Natural killer cell (primary cell): ENCODE measurements around the gene TTLL6. TPM values are rescaled to one million over a fixed set of nuclear protein-coding genes. Genes with fewer than 3 reads are reported as not detected.

ENCODE experiments used
- ATAC-seq, 3 donors: fragments of 150-1000 bp in 2 of 3; fragments of 200-7000 bp in 1 of 3; cut with Tn5 transposase; 1 replicate in 1 of 3; 2 replicates in 2 of 3; pipeline ENCODE4 v1.10.0; 2021; ENCODE audit warnings: mild to moderate bottlenecking in 2 of 3, moderate library complexity in 2 of 3
- DNase-seq, 2 donors: peaks; one replicate each; pipeline versions ENCODE4 v3.0.0 to v3.0.0-alpha.2; 2013 to 2021; ENCODE audit warnings: mixed read lengths in 1 of 2
- H3K27ac ChIP-seq: one replicate; pipeline ENCODE4 v1.5.1; 2013; ENCODE audit warnings: mild to moderate bottlenecking, low read length
- H3K27me3 ChIP-seq: one replicate; pipeline ENCODE4 v1.6.1; 2013; ENCODE audit warnings: low read length; ENCODE audit not compliant: control insufficient read depth, insufficient read depth
- H3K36me3 ChIP-seq: one replicate; pipeline ENCODE4 v1.6.1; 2013; ENCODE audit warnings: low read length; ENCODE audit not compliant: control insufficient read depth, insufficient read depth
- H3K4me1 ChIP-seq: one replicate; pipeline ENCODE4 v1.6.1; 2013; ENCODE audit warnings: low read length; ENCODE audit not compliant: control insufficient read depth, insufficient read depth
- H3K4me3 ChIP-seq: one replicate; pipeline ENCODE4 v1.5.1; 2013; ENCODE audit warnings: low read length
- H3K9me3 ChIP-seq: one replicate; pipeline ENCODE4 v1.6.1; 2013; ENCODE audit warnings: low read length; ENCODE audit not compliant: control insufficient read depth, insufficient read depth
- H3K27ac Mint-ChIP-seq, 2 donors: one replicate each; pipeline ENCODE4 v1.8.0; 2022; ENCODE audit warnings: mild to moderate bottlenecking in 2 of 2, mixed read lengths in 2 of 2, moderate library complexity in 1 of 2
- H3K27me3 Mint-ChIP-seq, 2 donors: one replicate each; pipeline ENCODE4 v1.8.0; 2022; ENCODE audit warnings: low read depth in 2 of 2, mixed read lengths in 2 of 2
- H3K36me3 Mint-ChIP-seq: one replicate; pipeline ENCODE4 v1.8.0; 2022; ENCODE audit warnings: mixed read lengths
- H3K4me1 Mint-ChIP-seq, 2 donors: one replicate each; pipeline ENCODE4 v1.8.0; 2022; ENCODE audit warnings: mixed read lengths in 2 of 2
- H3K4me3 Mint-ChIP-seq: one replicate; pipeline ENCODE4 v1.8.0; 2022; ENCODE audit warnings: mild to moderate bottlenecking, moderate library complexity, mixed read lengths
- H3K9me3 Mint-ChIP-seq, 2 donors: one replicate each; pipeline ENCODE4 v1.8.0; 2022; ENCODE audit warnings: mixed read lengths in 2 of 2
- WGBS: methylation state at CpG from one replicate; pipeline ENCODE4 v1.1.7; 2013; ENCODE audit warnings: missing lambda C conversion rate; ENCODE audit not compliant: insufficient coverage; 5-methylcytosine and 5-hydroxymethylcytosine counted together
- intact Hi-C: fragments of 100-400 bp; cut with micrococcal nuclease; formaldehyde crosslinking; loops from one replicate; pipeline ENCODE4 v1.14.2; 2022
- total RNA-seq, 4 donors: library from RNA; stranded (reverse); fragments of 120-200 nt in 1 of 4; gene quantifications; one replicate each; pipeline versions ENCODE4 v1.2.3 to v1.2.4, GENCODE V29; 2013 to 2022
- TF ChIP-seq, protein P1 (sequence below): fragments of 200-600 bp; IDR thresholded peaks from one replicate; pipeline ENCODE4 v1.8.0; 2022; ENCODE audit warnings: antibody characterized with exemption

TTLL6 gene
- total RNA-seq, 3 donors from 2014 or later (not counting 1 experiment from before 2014, with no cell fraction given): not detected

DNA sequence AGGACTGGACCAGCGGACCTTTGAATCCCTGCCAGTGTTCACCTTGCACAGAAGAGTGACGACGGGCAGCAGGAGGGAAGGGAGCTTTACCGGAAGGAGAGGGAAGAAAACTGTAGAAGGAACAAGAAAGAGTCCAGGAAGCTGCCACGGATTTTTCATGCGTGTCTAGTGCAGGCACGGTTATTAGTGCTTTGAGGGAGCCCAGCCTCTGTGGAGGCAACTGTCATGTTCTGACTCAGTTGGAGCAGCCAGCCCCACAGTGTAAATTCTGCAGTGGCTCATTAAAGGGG, 82.0 kb downstream of the TTLL6 start:
- DNase-seq: no peak
- Histone ChIP-seq H3K27ac (no peak overlapping the region), H3K4me1 (peaks cover 15% of the 10 kb centered on the region), H3K9me3 (no peaks in the 10 kb centered on the region), H3K36me3 (no peaks in the 10 kb centered on the region), H3K27me3 (peaks cover 66% of the 10 kb centered on the region), H3K4me3 (no peak overlapping the region)
- H3K27ac Mint-ChIP-seq: no peak overlapping the region
- intact Hi-C loops: no loop called here
- ATAC-seq: no peak
- 5% methylated on average over 7 of the region's 7 CpGs for WGBS
- peaks cover 4 to 15% of the 10 kb centered on the region in 2 donors for H3K4me1 Mint-ChIP-seq
- TF ChIP-seq, protein P1, sequence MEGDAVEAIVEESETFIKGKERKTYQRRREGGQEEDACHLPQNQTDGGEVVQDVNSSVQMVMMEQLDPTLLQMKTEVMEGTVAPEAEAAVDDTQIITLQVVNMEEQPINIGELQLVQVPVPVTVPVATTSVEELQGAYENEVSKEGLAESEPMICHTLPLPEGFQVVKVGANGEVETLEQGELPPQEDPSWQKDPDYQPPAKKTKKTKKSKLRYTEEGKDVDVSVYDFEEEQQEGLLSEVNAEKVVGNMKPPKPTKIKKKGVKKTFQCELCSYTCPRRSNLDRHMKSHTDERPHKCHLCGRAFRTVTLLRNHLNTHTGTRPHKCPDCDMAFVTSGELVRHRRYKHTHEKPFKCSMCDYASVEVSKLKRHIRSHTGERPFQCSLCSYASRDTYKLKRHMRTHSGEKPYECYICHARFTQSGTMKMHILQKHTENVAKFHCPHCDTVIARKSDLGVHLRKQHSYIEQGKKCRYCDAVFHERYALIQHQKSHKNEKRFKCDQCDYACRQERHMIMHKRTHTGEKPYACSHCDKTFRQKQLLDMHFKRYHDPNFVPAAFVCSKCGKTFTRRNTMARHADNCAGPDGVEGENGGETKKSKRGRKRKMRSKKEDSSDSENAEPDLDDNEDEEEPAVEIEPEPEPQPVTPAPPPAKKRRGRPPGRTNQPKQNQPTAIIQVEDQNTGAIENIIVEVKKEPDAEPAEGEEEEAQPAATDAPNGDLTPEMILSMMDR: no peak
- H3K27me3 Mint-ChIP-seq: peaks cover 77 to 96% of the 10 kb centered on the region in 2 donors
- no peak overlapping the region for H3K4me3 Mint-ChIP-seq
- H3K9me3 Mint-ChIP-seq: no peaks in the 10 kb centered on the region
- H3K36me3 Mint-ChIP-seq: no peaks in the 10 kb centered on the region

DNA sequence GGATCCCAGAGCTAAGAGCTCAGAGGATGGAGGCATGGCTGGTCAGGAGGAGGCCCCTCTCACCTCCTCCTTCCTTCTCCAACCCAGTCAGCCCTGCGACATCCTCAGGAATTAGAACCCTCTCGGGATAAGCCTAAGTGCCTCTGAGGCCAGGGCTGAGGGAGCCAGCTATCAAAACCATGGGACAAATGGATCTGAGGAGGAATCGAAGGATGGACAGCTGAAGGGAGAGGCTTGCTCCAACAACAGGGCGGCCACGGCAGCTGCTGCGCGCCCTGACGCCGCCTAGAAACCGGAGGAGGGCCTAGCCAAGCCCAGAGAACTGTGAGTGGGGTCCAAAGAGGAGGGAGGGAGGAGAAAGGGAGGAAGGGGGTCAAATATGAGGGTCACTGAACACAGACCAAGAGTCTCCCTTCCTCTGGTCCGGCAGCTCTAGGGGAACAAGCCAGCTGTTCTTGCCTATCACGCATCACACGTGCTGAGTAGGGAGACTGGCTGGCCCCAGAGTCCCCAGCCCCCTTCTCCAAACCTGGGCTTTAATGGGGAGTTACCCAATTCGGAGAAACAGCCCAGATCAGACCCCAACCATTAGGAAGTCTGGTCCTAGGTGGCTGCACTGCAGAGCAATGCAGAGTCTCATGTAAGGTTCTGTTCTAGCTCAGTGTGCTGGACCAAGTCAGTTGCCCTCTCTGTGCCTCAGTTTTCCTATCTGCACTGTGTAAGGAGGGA, 82.5 kb downstream of the TTLL6 start:
- no peak for ATAC-seq
- H3K4me3 Mint-ChIP-seq: no peak overlapping the region
- no peak overlapping the region for H3K27ac Mint-ChIP-seq
- Histone ChIP-seq H3K4me1 (peaks cover 15% of the 10 kb centered on the region), H3K9me3 (no peaks in the 10 kb centered on the region), H3K27ac (no peak overlapping the region), H3K4me3 (no peak overlapping the region), H3K36me3 (no peaks in the 10 kb centered on the region), H3K27me3 (peaks cover 67% of the 10 kb centered on the region)
- H3K27me3 Mint-ChIP-seq: peaks cover 78 to 94% of the 10 kb centered on the region in 2 donors
- TF ChIP-seq, protein P1: no peak
- peak in 1 of 2 donors; percentile 1 for DNase-seq
- H3K9me3 Mint-ChIP-seq: no peaks in the 10 kb centered on the region
- 15% methylated on average over 14 of the region's 14 CpGs for WGBS
- H3K4me1 Mint-ChIP-seq: peaks cover 4 to 15% of the 10 kb centered on the region in 2 donors
- H3K36me3 Mint-ChIP-seq: no peaks in the 10 kb centered on the region
- intact Hi-C loops: no loop called here

DNA sequence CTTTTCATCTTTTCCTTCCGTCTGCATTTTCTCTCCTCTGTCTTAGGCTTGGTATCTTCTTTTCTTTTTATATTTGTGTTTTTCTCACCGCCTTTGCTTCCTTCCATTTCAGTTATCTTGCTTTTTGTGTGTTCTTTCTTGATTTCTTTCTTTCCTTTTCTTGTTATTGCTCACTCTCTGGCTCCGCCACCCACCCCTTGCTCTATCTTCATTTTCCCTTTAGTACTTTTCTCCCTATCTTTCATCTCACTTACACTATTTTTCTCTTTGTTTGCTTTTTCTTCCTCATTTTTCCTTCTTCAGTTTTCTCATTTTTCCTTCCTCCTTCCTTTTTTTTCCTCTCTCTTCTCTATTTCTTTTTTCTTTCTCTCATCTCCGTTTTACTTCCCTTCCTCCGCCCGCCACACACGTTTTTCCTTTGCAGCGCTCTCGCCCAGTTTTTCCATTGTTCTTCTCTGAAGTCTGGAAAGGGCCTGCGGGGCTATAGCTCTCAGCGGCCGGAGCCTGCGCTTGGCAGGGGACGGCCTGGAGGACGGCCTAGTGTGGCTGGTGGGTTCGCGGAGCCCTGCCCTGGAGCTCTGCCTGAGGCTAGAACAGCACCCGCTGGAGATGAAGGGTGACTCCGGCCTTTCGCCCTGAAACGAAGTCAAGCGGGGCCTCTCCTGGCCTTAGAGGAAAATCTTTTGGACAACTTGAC, 83.2 kb downstream of the TTLL6 start:
- Histone ChIP-seq H3K27ac (no peak overlapping the region), H3K4me1 (peaks cover 14% of the 10 kb centered on the region), H3K27me3 (peaks cover 68% of the 10 kb centered on the region), H3K4me3 (no peak overlapping the region), H3K36me3 (no peaks in the 10 kb centered on the region), H3K9me3 (no peaks in the 10 kb centered on the region)
- DNase-seq (no peak), ATAC-seq (no peak)
- no peaks in the 10 kb centered on the region for H3K9me3 Mint-ChIP-seq
- no peak overlapping the region for H3K4me3 Mint-ChIP-seq
- intact Hi-C loops: no loop called here
- peaks cover 79 to 92% of the 10 kb centered on the region in 2 donors for H3K27me3 Mint-ChIP-seq
- H3K27ac Mint-ChIP-seq: no peak overlapping the region
- 20% methylated on average over 21 of the region's 22 CpGs for WGBS
- peaks cover 8 to 15% of the 10 kb centered on the region in 2 donors for H3K4me1 Mint-ChIP-seq
- TF ChIP-seq, protein P1: no peak
- no peaks in the 10 kb centered on the region for H3K36me3 Mint-ChIP-seq
